ENCODE data around the gene HAUS6. TPM values are rescaled to one million over a fixed set of nuclear protein-coding genes. Genes with fewer than 3 reads are reported as not detected.

HAUS6 gene
- total RNA-seq, 2 donors from 2014 or later: 26.3 to 45.4 TPM

DNA sequence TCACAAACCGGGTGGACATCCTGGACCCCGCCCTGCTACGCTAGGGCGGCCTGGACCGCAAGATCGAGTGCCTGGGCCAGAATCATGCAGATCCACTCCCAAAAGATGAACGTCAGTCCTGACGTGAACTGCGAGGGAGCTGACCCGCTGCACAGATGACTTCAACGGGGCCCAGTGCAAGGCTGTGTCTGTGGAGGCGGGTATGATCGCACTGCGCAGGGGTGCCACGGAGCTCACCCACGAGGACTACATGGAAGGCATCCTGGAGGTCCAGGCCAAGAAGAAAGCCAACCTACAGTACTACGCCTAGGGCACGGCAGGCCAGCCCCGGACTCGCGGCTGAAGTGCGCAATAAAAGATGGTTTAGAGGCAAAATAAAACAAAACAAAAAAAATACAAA is 74.9 kb downstream of the HAUS6 start:
- Histone ChIP-seq H3K27me3 (ENCODE audit: control insufficient read depth, insufficient read depth, low read length, poor library complexity, severe bottlenecking) (no peaks in the 10 kb centered on the region), H3K36me3 (ENCODE audit: control insufficient read depth, insufficient read depth, low read length) (no peaks in the 10 kb centered on the region), H3K9ac (ENCODE audit: extremely low read depth, low read length, poor library complexity, severe bottlenecking) (no peak overlapping the region), H3K9me3 (ENCODE audit: control insufficient read depth, low read length) (no peaks in the 10 kb centered on the region), H3K4me3 (ENCODE audit: low read length) (no peak overlapping the region), H3K4me1 (ENCODE audit: control insufficient read depth, insufficient read depth, low read length) (no peaks in the 10 kb centered on the region), H3K27ac (ENCODE audit: low read depth, low read length) (no peak overlapping the region)
- 95% methylated on average over 15 to 22 of the region's 22 CpGs for WGBS, 2 experiments (ENCODE audit: insufficient coverage in 1 of 2, insufficient read length in 1 of 2)
- Mint-ChIP-seq H3K27ac (no peak overlapping the region), H3K36me3 (ENCODE audit: low read depth) (no peaks in the 10 kb centered on the region), H3K9me3 (no peaks in the 10 kb centered on the region), H3K4me1 (no peaks in the 10 kb centered on the region), H3K27me3 (ENCODE audit: insufficient read depth) (no peaks in the 10 kb centered on the region), H3K4me3 (no peak overlapping the region)
- DNase-seq: no peak
- TF ChIP-seq, protein P1, sequence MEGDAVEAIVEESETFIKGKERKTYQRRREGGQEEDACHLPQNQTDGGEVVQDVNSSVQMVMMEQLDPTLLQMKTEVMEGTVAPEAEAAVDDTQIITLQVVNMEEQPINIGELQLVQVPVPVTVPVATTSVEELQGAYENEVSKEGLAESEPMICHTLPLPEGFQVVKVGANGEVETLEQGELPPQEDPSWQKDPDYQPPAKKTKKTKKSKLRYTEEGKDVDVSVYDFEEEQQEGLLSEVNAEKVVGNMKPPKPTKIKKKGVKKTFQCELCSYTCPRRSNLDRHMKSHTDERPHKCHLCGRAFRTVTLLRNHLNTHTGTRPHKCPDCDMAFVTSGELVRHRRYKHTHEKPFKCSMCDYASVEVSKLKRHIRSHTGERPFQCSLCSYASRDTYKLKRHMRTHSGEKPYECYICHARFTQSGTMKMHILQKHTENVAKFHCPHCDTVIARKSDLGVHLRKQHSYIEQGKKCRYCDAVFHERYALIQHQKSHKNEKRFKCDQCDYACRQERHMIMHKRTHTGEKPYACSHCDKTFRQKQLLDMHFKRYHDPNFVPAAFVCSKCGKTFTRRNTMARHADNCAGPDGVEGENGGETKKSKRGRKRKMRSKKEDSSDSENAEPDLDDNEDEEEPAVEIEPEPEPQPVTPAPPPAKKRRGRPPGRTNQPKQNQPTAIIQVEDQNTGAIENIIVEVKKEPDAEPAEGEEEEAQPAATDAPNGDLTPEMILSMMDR (conservative IDR thresholded peaks at IDR 0.05): no peak

DNA sequence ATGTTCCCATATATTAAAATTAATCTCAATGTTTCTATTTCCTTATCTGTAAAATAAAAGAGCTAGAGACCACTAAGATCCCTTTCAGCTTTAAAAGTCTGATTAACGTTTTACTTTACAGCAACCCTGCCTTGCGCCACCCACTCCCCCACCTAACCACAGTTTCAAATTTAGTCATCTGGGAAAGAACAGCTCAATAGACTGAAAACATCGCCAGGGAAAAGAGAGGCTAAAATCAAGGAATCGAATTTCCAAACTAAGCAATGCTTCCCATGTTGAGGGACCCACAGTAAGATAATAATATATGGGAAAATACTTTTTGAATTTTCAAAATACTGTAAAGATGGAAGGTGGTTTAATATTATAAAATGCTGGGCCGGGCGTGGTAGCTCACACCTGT is 76.3 kb downstream of the HAUS6 start:
- no peak overlapping the region for H3K4me3 Mint-ChIP-seq
- H3K4me1 Mint-ChIP-seq: no peaks in the 10 kb centered on the region
- no peak overlapping the region for H3K27ac Mint-ChIP-seq
- no peak overlapping the region for H3K4me3 ChIP-seq (ENCODE audit: low read length)
- H3K36me3 ChIP-seq (ENCODE audit: control insufficient read depth, insufficient read depth, low read length): no peaks in the 10 kb centered on the region
- no peaks in the 10 kb centered on the region for H3K4me1 ChIP-seq (ENCODE audit: control insufficient read depth, insufficient read depth, low read length)
- DNase-seq: no peak
- H3K9ac ChIP-seq (ENCODE audit: extremely low read depth, low read length, poor library complexity, severe bottlenecking): no peak overlapping the region
- TF ChIP-seq, protein P1 (conservative IDR thresholded peaks at IDR 0.05): no peak
- H3K27me3 Mint-ChIP-seq (ENCODE audit: insufficient read depth): no peaks in the 10 kb centered on the region
- H3K9me3 ChIP-seq (ENCODE audit: control insufficient read depth, low read length): no peaks in the 10 kb centered on the region
- 93% methylated on average over 3 to 6 of the region's 6 CpGs for WGBS, 2 experiments (ENCODE audit: insufficient coverage in 1 of 2, insufficient read length in 1 of 2)
- H3K36me3 Mint-ChIP-seq (ENCODE audit: low read depth): no peaks in the 10 kb centered on the region
- peaks cover 3% of the 10 kb centered on the region for H3K9me3 Mint-ChIP-seq
- no peak overlapping the region for H3K27ac ChIP-seq (ENCODE audit: low read depth, low read length)
- no peaks in the 10 kb centered on the region for H3K27me3 ChIP-seq (ENCODE audit: control insufficient read depth, insufficient read depth, low read length, poor library complexity, severe bottlenecking)

DNA sequence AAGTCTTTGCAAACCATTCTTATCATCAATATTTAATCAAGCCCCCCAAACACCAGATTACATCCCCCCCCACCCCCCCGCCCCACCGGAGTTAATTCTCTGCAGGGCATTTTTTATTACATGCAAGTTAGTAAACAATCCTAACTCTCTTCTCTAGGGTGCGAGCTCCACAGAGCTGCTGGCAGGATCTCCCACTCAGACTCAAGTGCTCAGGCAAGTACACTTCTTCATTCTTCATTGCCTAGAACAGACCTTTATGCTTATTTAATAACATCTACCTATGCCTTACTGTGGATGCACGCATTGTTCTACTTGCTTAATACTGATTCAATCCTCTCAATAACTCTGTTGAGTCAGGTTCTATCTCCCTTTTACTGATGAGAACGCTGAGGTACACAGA is 79.6 kb downstream of the HAUS6 start:
- TF ChIP-seq, protein P1 (conservative IDR thresholded peaks at IDR 0.05): no peak
- Mint-ChIP-seq H3K27ac (no peak overlapping the region), H3K9me3 (peaks cover 6% of the 10 kb centered on the region), H3K4me1 (no peaks in the 10 kb centered on the region), H3K27me3 (ENCODE audit: insufficient read depth) (no peaks in the 10 kb centered on the region), H3K36me3 (ENCODE audit: low read depth) (no peaks in the 10 kb centered on the region), H3K4me3 (no peak overlapping the region)
- Histone ChIP-seq H3K36me3 (ENCODE audit: control insufficient read depth, insufficient read depth, low read length) (no peaks in the 10 kb centered on the region), H3K9me3 (ENCODE audit: control insufficient read depth, low read length) (no peaks in the 10 kb centered on the region), H3K9ac (ENCODE audit: extremely low read depth, low read length, poor library complexity, severe bottlenecking) (no peak overlapping the region), H3K4me3 (ENCODE audit: low read length) (no peak overlapping the region), H3K27ac (ENCODE audit: low read depth, low read length) (no peak overlapping the region), H3K27me3 (ENCODE audit: control insufficient read depth, insufficient read depth, low read length, poor library complexity, severe bottlenecking) (no peaks in the 10 kb centered on the region), H3K4me1 (ENCODE audit: control insufficient read depth, insufficient read depth, low read length) (no peaks in the 10 kb centered on the region)
- no peak for DNase-seq
- WGBS, 2 experiments (ENCODE audit: insufficient coverage in 1 of 2, insufficient read length in 1 of 2): 88 to 89% methylated on average over 3 to 4 of the region's 5 CpGs

Measured in endodermal cell (in vitro differentiated cells).